ENCODE measurements around the gene KRT3.

DNA sequence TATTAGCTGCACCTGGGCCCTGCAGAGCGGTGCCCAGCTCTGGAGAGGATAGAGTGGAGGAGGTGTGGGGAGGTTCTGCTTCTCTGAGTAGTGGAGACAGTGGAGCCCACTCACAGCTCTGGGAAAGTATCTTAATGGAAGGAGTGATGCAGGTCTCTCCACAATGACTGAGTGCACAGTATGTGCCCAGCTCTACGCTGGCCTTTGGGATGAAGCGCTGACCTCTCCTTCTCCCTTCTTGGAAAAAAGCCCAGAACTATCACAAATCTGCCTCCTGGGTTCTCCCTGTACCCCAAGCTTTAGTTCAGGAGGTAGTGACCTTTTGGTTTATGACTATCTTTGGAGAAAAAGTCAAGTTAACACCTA is 495 bp upstream of the KRT3 start:
- TF ChIP-seq POLR2A (IDR thresholded peaks at IDR 0.05) = no peak
- TF ChIP-seq, protein P1, sequence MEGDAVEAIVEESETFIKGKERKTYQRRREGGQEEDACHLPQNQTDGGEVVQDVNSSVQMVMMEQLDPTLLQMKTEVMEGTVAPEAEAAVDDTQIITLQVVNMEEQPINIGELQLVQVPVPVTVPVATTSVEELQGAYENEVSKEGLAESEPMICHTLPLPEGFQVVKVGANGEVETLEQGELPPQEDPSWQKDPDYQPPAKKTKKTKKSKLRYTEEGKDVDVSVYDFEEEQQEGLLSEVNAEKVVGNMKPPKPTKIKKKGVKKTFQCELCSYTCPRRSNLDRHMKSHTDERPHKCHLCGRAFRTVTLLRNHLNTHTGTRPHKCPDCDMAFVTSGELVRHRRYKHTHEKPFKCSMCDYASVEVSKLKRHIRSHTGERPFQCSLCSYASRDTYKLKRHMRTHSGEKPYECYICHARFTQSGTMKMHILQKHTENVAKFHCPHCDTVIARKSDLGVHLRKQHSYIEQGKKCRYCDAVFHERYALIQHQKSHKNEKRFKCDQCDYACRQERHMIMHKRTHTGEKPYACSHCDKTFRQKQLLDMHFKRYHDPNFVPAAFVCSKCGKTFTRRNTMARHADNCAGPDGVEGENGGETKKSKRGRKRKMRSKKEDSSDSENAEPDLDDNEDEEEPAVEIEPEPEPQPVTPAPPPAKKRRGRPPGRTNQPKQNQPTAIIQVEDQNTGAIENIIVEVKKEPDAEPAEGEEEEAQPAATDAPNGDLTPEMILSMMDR (IDR thresholded peaks at IDR 0.05) = no peak
